ENCODE measurements around the gene KYNU. TPM values are rescaled to one million over a fixed set of nuclear protein-coding genes. Genes with fewer than 3 reads are reported as not detected.

The KYNU gene
- total RNA-seq, 2 donors from 2014 or later = 1.8 to 14.3 TPM

DNA sequence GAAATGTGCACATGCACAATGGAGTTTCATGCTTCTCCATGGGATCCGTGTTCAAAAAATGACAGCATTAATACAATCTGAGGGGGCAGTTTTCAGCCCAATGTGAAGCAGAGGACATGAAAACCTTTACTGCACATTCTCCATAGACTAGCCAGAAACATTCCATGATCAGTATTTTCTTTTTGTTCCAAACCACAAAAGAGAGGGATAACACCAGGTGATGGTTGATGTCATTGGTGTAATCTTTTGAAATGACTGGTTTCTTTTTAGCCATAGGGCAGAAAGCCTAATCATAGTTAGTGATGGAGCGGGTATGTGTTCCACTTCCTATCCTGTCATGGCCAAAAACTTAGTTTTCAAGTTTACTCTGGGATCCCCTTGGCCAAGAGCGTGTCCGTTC, 1.8 kb upstream of the KYNU start:
- Histone ChIP-seq H3K27me3 (replicated peaks; ENCODE audit: insufficient read depth) (no peaks in the 10 kb centered on the region), H3K4me1 (ENCODE audit: control insufficient read depth in 1 of 2, low read depth in 2 of 2) (no peaks in the 10 kb centered on the region), H3K4me3 (no peak overlapping the region), H3K36me3 (no peaks in the 10 kb centered on the region), H3K9me3 (no peaks in the 10 kb centered on the region), H3K27ac (no peak overlapping the region)
- ATAC-seq (ENCODE audit: insufficient number of reproducible peaks, low FRiP score, low read depth) = no peak
- TF ChIP-seq, protein P1, sequence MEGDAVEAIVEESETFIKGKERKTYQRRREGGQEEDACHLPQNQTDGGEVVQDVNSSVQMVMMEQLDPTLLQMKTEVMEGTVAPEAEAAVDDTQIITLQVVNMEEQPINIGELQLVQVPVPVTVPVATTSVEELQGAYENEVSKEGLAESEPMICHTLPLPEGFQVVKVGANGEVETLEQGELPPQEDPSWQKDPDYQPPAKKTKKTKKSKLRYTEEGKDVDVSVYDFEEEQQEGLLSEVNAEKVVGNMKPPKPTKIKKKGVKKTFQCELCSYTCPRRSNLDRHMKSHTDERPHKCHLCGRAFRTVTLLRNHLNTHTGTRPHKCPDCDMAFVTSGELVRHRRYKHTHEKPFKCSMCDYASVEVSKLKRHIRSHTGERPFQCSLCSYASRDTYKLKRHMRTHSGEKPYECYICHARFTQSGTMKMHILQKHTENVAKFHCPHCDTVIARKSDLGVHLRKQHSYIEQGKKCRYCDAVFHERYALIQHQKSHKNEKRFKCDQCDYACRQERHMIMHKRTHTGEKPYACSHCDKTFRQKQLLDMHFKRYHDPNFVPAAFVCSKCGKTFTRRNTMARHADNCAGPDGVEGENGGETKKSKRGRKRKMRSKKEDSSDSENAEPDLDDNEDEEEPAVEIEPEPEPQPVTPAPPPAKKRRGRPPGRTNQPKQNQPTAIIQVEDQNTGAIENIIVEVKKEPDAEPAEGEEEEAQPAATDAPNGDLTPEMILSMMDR (IDR thresholded peaks at IDR 0.05) = no peak
- DNase-seq (ENCODE audit: low spot score) = no peak

DNA sequence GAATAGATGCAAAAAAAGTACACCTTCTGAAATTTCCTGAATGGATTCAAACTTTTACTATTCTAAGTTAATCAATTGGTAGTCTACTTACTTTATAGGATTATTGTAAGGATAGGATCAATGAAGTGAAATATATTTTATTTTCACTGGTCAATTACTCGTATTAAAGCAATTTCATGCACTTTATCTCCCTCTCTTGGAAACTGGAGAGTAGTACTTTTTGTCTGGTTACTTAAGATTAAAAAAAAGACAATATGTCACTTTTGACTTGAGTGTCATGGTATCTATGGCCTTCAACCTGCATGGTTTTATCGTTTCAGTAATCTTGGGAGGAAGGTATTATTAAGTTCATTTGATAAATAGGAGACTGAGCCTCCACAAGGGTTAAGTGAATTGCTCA, 1.0 kb upstream of the KYNU start:
- TF ChIP-seq, protein P1 (IDR thresholded peaks at IDR 0.05) = no peak
- ATAC-seq (ENCODE audit: insufficient number of reproducible peaks, low FRiP score, low read depth) (no peak), DNase-seq (ENCODE audit: low spot score) (no peak)
- no peaks in the 10 kb centered on the region for H3K4me1 ChIP-seq (ENCODE audit: control insufficient read depth in 1 of 2, low read depth in 2 of 2)
- no peak overlapping the region for H3K27ac ChIP-seq
- H3K4me3 ChIP-seq = no peak overlapping the region
- H3K9me3 ChIP-seq = no peaks in the 10 kb centered on the region
- H3K27me3 ChIP-seq (replicated peaks; ENCODE audit: insufficient read depth) = no peaks in the 10 kb centered on the region
- H3K36me3 ChIP-seq = no peaks in the 10 kb centered on the region

DNA sequence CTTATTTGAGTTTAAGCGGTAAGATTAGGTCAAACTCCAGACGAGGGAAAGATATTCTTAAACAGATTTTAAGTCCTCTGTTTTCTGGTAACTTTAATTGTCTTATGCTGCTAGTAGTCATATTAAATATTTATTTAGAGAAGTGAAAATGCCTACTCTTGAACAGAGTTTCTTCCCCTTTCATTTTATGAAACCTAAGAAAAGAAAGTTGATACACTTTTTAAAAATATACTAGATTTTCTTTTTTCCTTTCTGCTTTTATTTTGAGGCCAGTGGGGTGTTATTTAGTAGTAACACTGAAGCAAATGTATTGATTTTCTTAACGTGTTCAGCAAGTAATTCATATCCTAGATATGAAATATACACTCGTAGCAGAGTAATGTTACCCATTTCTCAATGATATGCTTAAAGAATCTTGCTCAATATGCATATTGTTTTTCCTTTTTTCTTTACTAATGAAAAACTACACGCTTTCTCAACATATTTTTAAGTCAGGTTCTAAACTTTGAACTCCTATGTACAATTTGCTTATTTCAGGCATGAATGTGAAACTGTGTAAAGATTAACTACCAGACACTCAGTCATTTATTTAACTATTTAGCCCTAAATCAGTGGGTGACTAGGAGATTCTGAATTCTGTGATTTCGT, 691 bp downstream of the KYNU start:
- peak overlapping the region; percentile 57 for H3K4me3 ChIP-seq
- H3K9me3 ChIP-seq = no peaks in the 10 kb centered on the region
- H3K27me3 ChIP-seq (replicated peaks; ENCODE audit: insufficient read depth) = no peaks in the 10 kb centered on the region
- no peak for DNase-seq (ENCODE audit: low spot score)
- no peak overlapping the region for H3K27ac ChIP-seq
- TF ChIP-seq, protein P1 (IDR thresholded peaks at IDR 0.05) = no peak
- no peak for ATAC-seq (ENCODE audit: insufficient number of reproducible peaks, low FRiP score, low read depth)
- no peaks in the 10 kb centered on the region for H3K4me1 ChIP-seq (ENCODE audit: control insufficient read depth in 1 of 2, low read depth in 2 of 2)
- no peaks in the 10 kb centered on the region for H3K36me3 ChIP-seq

DNA sequence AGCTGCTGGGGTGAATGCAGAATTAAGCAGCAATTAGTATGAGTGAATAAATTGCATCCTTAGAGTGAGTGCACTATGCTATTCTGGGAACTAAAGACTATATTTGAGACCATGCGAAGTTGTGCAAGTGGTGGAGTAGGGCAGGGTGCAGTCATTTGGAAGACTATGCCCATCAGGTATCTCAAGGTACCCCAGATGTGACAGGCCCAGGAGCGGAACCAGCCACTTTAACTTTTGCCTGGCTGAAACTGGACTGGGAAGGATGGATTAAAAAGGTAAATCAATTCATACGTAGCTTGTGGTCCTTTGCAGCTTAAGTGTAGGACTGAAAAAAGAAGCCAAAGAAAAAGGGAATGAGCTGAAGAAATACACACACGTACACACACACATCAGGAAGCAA, 1.7 kb downstream of the KYNU start:
- H3K4me3 ChIP-seq = peak overlapping the region; percentile 57
- H3K36me3 ChIP-seq = no peaks in the 10 kb centered on the region
- ATAC-seq (ENCODE audit: insufficient number of reproducible peaks, low FRiP score, low read depth) = no peak

DNA sequence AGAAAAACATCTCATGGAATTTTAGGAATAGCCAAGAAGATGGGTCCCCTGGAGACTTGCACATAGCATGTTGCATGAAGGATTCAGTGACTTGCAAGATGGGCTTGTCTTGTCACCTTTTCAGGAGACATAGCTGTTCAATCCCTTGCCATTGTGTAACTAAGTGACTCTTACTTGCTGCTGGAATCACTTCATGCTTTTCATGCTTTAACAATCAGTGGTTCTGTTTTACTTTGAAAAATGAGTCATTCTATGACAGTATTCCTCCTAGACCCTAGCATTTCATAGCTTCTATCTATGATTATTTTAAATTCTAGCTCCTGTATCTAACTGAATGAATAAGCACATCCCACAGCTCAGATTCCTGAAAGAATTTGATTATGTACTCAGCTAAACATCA, 2.8 kb downstream of the KYNU start:
- Histone ChIP-seq H3K4me1 (ENCODE audit: control insufficient read depth in 1 of 2, low read depth in 2 of 2) (no peaks in the 10 kb centered on the region), H3K9me3 (no peaks in the 10 kb centered on the region), H3K4me3 (no peak overlapping the region), H3K36me3 (no peaks in the 10 kb centered on the region), H3K27me3 (replicated peaks; ENCODE audit: insufficient read depth) (no peaks in the 10 kb centered on the region), H3K27ac (no peak overlapping the region)
- no peak for ATAC-seq (ENCODE audit: insufficient number of reproducible peaks, low FRiP score, low read depth)
- no peak for DNase-seq (ENCODE audit: low spot score)
- TF ChIP-seq, protein P1 (IDR thresholded peaks at IDR 0.05) = no peak

More for the DNA sequence above, 1.7 kb downstream of the KYNU start:
- Histone ChIP-seq H3K27me3 (replicated peaks; ENCODE audit: insufficient read depth) (no peaks in the 10 kb centered on the region), H3K4me1 (ENCODE audit: control insufficient read depth in 1 of 2, low read depth in 2 of 2) (no peaks in the 10 kb centered on the region), H3K27ac (no peak overlapping the region), H3K9me3 (no peaks in the 10 kb centered on the region)
- no peak for DNase-seq (ENCODE audit: low spot score)
- TF ChIP-seq, protein P1 (IDR thresholded peaks at IDR 0.05) = no peak
